Ishikawa (cell line): ENCODE results near the gene LY6G5B.

Experiments used
- CEBPB ChIP-seq: IDR thresholded peaks from 2 replicates; pipeline ENCODE4 v1.6.1; 2012
- CREB1 ChIP-seq: IDR thresholded peaks from 2 replicates; pipeline ENCODE4 v1.6.1; 2012; ENCODE audit warnings: low read depth
- EGR1 ChIP-seq: IDR thresholded peaks from 2 replicates; pipeline ENCODE4 v1.6.1; 2012
- EP300 ChIP-seq: IDR thresholded peaks from 2 replicates; pipeline ENCODE4 v1.6.1; 2012; ENCODE audit warnings: borderline replicate concordance
- FOXM1 ChIP-seq: IDR thresholded peaks from 2 replicates; pipeline ENCODE4 v1.6.1; 2012; ENCODE audit warnings: low read depth, borderline replicate concordance
- NFIC ChIP-seq: IDR thresholded peaks from 2 replicates; pipeline ENCODE4 v1.6.1; 2012
- RAD21 ChIP-seq: IDR thresholded peaks from 2 replicates; pipeline ENCODE4 v1.6.1; 2012; ENCODE audit warnings: low read depth
- TAF1 ChIP-seq: IDR thresholded peaks from 2 replicates; pipeline ENCODE4 v1.6.1; 2012; ENCODE audit warnings: low read depth, mild to moderate bottlenecking
- TCF12 ChIP-seq: IDR thresholded peaks from 2 replicates; pipeline ENCODE4 v1.6.1; 2012; ENCODE audit warnings: low read depth
- TEAD4 ChIP-seq: IDR thresholded peaks from 2 replicates; pipeline ENCODE4 v1.6.1; 2012
- YY1 ChIP-seq: IDR thresholded peaks from 2 replicates; pipeline ENCODE4 v1.6.1; 2012; ENCODE audit warnings: low read depth
- ZBTB7A ChIP-seq: IDR thresholded peaks from 2 replicates; pipeline ENCODE4 v1.6.1; 2012; ENCODE audit warnings: low read depth
- TF ChIP-seq, protein P1 (sequence below): IDR thresholded peaks from 2 replicates; pipeline ENCODE4 v1.6.1; 2012; ENCODE audit warnings: low read depth, mild to moderate bottlenecking
- TF ChIP-seq, protein P2 (sequence below): IDR thresholded peaks from 2 replicates; pipeline ENCODE4 v1.6.1; 2012
- TF ChIP-seq, protein P3 (sequence below): IDR thresholded peaks from 2 replicates; pipeline ENCODE4 v1.6.1; 2012

LY6G5B gene

DNA sequence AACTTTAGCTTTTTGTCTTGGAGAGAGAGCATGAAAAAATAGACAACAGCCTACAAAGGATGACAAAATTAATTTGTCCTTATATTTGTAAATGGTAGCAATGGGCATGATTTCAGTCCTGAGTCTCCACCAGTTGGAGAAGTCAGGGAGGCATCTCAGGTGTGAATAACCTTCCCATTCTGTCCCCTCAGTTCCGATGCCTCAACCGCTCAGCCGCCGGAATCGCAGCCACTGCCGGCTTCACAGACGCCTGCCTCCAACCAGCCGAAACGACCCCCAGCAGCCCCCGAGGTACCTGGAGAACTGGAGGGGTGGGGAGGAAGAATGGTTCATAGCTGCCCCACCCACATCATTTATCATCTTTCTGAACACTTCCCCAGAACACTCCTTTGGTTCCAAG is 45.7 kb upstream of the LY6G5B start:
- no peak for TF ChIP-seq RAD21
- TF ChIP-seq, protein P1, sequence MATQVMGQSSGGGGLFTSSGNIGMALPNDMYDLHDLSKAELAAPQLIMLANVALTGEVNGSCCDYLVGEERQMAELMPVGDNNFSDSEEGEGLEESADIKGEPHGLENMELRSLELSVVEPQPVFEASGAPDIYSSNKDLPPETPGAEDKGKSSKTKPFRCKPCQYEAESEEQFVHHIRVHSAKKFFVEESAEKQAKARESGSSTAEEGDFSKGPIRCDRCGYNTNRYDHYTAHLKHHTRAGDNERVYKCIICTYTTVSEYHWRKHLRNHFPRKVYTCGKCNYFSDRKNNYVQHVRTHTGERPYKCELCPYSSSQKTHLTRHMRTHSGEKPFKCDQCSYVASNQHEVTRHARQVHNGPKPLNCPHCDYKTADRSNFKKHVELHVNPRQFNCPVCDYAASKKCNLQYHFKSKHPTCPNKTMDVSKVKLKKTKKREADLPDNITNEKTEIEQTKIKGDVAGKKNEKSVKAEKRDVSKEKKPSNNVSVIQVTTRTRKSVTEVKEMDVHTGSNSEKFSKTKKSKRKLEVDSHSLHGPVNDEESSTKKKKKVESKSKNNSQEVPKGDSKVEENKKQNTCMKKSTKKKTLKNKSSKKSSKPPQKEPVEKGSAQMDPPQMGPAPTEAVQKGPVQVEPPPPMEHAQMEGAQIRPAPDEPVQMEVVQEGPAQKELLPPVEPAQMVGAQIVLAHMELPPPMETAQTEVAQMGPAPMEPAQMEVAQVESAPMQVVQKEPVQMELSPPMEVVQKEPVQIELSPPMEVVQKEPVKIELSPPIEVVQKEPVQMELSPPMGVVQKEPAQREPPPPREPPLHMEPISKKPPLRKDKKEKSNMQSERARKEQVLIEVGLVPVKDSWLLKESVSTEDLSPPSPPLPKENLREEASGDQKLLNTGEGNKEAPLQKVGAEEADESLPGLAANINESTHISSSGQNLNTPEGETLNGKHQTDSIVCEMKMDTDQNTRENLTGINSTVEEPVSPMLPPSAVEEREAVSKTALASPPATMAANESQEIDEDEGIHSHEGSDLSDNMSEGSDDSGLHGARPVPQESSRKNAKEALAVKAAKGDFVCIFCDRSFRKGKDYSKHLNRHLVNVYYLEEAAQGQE = no peak
- no peak for TF ChIP-seq EP300
- TF ChIP-seq EGR1 = no peak
- no peak for TF ChIP-seq YY1
- TF ChIP-seq FOXM1 = no peak

DNA sequence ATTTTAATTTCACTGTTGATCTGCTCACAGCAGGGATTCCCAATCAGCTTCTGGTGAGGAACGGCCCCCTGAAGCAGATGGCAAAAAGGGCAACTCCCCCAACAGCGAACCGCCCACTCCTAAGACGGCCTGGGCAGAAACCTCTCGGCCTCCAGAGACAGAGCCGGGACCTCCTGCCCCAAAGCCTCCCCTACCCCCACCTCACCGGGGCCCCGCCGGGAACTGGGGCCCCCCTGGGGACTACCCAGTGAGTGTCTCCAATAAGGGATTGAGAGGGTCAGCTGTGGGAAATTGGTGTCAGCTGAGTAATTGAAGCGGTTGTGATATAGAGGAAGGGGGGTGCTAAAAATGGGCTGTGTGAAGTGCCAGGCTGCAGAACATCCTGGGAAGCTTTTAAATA is 42.8 kb upstream of the LY6G5B start:
- TF ChIP-seq, protein P2, sequence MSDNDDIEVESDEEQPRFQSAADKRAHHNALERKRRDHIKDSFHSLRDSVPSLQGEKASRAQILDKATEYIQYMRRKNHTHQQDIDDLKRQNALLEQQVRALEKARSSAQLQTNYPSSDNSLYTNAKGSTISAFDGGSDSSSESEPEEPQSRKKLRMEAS = no peak
- TF ChIP-seq FOXM1 = no peak
- no peak for TF ChIP-seq NFIC
- TF ChIP-seq TAF1 = no peak
- TF ChIP-seq RAD21 = no peak
- no peak for TF ChIP-seq ZBTB7A

DNA sequence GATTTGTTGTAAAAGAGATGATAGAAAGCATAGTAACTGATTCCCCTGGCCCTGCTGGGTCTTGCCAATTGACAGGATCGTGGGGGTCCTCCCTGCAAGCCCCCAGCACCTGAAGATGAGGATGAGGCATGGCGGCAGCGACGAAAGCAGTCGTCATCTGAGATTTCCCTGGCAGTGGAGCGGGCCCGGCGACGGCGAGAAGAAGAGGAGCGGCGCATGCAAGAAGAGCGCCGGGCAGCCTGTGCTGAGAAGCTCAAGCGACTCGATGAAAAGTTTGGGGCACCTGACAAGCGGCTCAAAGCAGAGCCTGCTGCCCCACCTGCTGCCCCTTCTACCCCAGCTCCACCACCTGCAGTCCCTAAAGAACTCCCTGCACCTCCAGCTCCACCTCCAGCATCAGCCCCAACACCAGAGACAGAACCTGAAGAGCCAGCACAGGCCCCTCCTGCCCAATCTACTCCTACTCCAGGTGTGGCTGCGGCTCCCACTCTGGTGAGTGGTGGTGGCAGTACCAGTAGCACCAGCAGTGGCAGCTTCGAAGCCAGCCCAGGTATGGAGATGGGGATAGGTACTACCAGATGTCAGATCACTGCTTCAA is 42.0 kb upstream of the LY6G5B start:
- TF ChIP-seq YY1 (no peak), FOXM1 (no peak)

DNA sequence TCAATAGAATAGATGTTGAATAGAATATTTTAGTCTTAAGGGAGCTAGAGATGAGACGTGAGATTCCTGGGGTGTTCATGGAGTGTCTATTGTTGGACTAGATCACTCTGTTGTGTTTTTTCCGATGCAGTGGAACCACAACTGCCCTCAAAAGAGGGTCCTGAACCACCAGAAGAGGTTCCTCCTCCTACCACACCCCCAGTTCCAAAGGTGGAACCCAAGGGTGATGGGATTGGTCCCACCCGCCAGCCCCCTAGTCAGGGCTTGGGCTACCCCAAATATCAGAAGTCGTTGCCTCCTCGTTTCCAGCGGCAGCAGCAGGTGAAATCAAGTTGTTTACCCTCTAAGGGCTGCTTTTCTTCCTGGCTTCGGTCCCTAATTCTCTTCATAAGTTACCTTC is 40.8 kb upstream of the LY6G5B start:
- TF ChIP-seq, protein P3, sequence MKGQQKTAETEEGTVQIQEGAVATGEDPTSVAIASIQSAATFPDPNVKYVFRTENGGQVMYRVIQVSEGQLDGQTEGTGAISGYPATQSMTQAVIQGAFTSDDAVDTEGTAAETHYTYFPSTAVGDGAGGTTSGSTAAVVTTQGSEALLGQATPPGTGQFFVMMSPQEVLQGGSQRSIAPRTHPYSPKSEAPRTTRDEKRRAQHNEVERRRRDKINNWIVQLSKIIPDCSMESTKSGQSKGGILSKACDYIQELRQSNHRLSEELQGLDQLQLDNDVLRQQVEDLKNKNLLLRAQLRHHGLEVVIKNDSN = no peak
- TF ChIP-seq ZBTB7A = no peak
- TF ChIP-seq TEAD4 = no peak
- no peak for TF ChIP-seq NFIC
- TF ChIP-seq, protein P1 = no peak
- no peak for TF ChIP-seq TAF1
- TF ChIP-seq CREB1 = no peak
- no peak for TF ChIP-seq EGR1
- TF ChIP-seq FOXM1 = no peak

DNA sequence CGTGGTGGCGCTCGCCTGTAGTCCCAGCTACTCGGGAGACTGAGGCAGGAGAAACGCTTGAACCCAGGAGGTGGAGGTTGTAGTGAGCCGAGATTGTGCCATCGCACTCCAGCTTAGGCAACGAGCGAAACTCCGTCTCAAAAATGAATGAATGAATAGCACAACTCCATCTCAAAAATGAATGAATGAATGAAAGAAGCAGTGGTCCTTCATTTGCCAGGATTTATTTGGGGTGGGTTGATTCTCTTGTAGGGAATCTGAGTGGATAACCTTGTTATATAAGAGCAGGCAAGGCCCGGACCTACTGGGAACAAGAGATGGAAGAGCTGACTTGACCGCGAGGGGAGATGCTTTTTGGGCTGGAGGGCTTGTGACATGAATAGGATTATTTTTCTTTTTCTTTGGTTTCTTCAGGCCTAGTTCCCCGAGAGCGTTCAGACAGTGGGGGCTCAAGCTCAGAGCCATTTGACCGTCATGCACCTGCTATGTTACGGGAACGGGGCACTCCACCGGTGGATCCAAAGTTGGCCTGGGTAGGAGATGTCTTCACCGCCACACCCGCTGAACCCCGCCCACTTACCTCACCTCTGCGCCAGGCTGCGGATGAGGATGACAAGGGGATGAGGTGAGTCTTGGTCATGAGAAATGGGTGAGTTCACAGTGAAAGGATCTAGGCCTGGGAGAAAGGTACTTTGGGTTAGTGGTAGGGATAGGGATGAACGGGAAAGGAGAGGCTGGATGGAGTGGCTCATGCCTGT is 39.4 kb upstream of the LY6G5B start:
- TF ChIP-seq EGR1 (no peak), RAD21 (no peak), CREB1 (no peak), FOXM1 (no peak), ZBTB7A (no peak), TEAD4 (no peak), EP300 (no peak), YY1 (no peak), CEBPB (no peak), NFIC (no peak), TCF12 (no peak), TAF1 (no peak)
- TF ChIP-seq, protein P3 = no peak
- TF ChIP-seq, protein P1 = no peak
- TF ChIP-seq, protein P2 = no peak
